ENCODE measurements around the gene ALKBH2.

ALKBH2 gene

GRCh38 chr12:109102491-109102890 lies 9.2 kb upstream of the ALKBH2 start:
- no peak overlapping the region for H4K8ac ChIP-seq (ENCODE audit: low read depth, low read length)
- H3K27ac ChIP-seq (ENCODE audit: low read depth, low read length), result no peak overlapping the region
- no peak overlapping the region for H3K9ac ChIP-seq (ENCODE audit: low read length)
- no peaks in the 10 kb centered on the region for H3K9me3 ChIP-seq (ENCODE audit: insufficient read depth, low read depth, low read length)
- peaks cover 3% of the 10 kb centered on the region for H3K79me1 ChIP-seq (ENCODE audit: low read length)
- no peaks in the 10 kb centered on the region for H3K4me1 ChIP-seq (ENCODE audit: control insufficient read depth in 1 of 2, insufficient read depth in 2 of 2, low read length in 2 of 2)
- H2BK5ac ChIP-seq (ENCODE audit: low read depth, low read length, poor library complexity), result no peak overlapping the region
- peaks cover 33 to 47% of the 10 kb centered on the region in 2 experiments for H3K36me3 ChIP-seq (ENCODE audit: control insufficient read depth in 1 of 2, insufficient read depth in 2 of 2, low read length in 2 of 2)
- no peak overlapping the region for H3K4me2 ChIP-seq (ENCODE audit: low read length)
- no peak for DNase-seq
- no peak overlapping the region for H3K14ac ChIP-seq (ENCODE audit: low read length)
- no peak overlapping the region for H4K91ac ChIP-seq (ENCODE audit: low read depth, low read length)
- WGBS (ENCODE audit: extremely low coverage, insufficient coverage, insufficient read length), result no CpG with 5 or more reads among the region's 3 CpGs
- no peak overlapping the region for H2BK120ac ChIP-seq (ENCODE audit: insufficient read depth, low read length, poor library complexity)
- no peak overlapping the region for H4K12ac ChIP-seq (ENCODE audit: low read depth, low read length)
- no peaks in the 10 kb centered on the region for H3K27me3 ChIP-seq (ENCODE audit: insufficient read depth, low read length)
- no peak overlapping the region for H3K4me3 ChIP-seq (ENCODE audit: low read depth, low read length)
- H2AFZ ChIP-seq (ENCODE audit: insufficient read depth, low read length, poor library complexity), result no peak overlapping the region
- H2BK12ac ChIP-seq (ENCODE audit: low read length), result no peak overlapping the region
- H3K79me2 ChIP-seq (ENCODE audit: control insufficient read depth, insufficient read depth, low read length, poor library complexity), result no peaks in the 10 kb centered on the region
- H2AK5ac ChIP-seq (ENCODE audit: low read length), result no peak overlapping the region
- no peak overlapping the region for H3K18ac ChIP-seq (ENCODE audit: low read length)
- H3K4ac ChIP-seq (ENCODE audit: low read depth, low read length), result no peak overlapping the region
- no peak overlapping the region for H3K23ac ChIP-seq (ENCODE audit: low read length)

GRCh38 chr12:109100741-109101140 lies 7.5 kb upstream of the ALKBH2 start:
- Histone ChIP-seq H3K79me2 (ENCODE audit: control insufficient read depth, insufficient read depth, low read length, poor library complexity) (no peaks in the 10 kb centered on the region), H4K12ac (ENCODE audit: low read depth, low read length) (no peak overlapping the region), H2AFZ (ENCODE audit: insufficient read depth, low read length, poor library complexity) (no peak overlapping the region), H3K18ac (ENCODE audit: low read length) (no peak overlapping the region), H3K36me3 (ENCODE audit: control insufficient read depth in 1 of 2, insufficient read depth in 2 of 2, low read length in 2 of 2) (peaks cover 25 to 37% of the 10 kb centered on the region in 2 experiments), H3K27ac (ENCODE audit: low read depth, low read length) (no peak overlapping the region), H3K4me1 (ENCODE audit: control insufficient read depth in 1 of 2, insufficient read depth in 2 of 2, low read length in 2 of 2) (peaks cover 0 to 3% of the 10 kb centered on the region in 2 experiments), H3K9ac (ENCODE audit: low read length) (no peak overlapping the region), H3K4ac (ENCODE audit: low read depth, low read length) (no peak overlapping the region), H2BK5ac (ENCODE audit: low read depth, low read length, poor library complexity) (no peak overlapping the region), H3K23ac (ENCODE audit: low read length) (no peak overlapping the region), H2BK120ac (ENCODE audit: insufficient read depth, low read length, poor library complexity) (no peak overlapping the region), H3K4me3 (ENCODE audit: low read depth, low read length) (no peak overlapping the region), H2AK5ac (ENCODE audit: low read length) (no peak overlapping the region), H3K14ac (ENCODE audit: low read length) (no peak overlapping the region), H3K9me3 (ENCODE audit: insufficient read depth, low read depth, low read length) (no peaks in the 10 kb centered on the region), H2BK12ac (ENCODE audit: low read length) (no peak overlapping the region), H3K4me2 (ENCODE audit: low read length) (no peak overlapping the region), H4K91ac (ENCODE audit: low read depth, low read length) (no peak overlapping the region), H4K8ac (ENCODE audit: low read depth, low read length) (no peak overlapping the region), H3K27me3 (ENCODE audit: insufficient read depth, low read length) (no peaks in the 10 kb centered on the region), H3K79me1 (ENCODE audit: low read length) (peaks cover 4% of the 10 kb centered on the region)
- no CpG with 5 or more reads among the region's 4 CpGs for WGBS (ENCODE audit: extremely low coverage, insufficient coverage, insufficient read length)
- DNase-seq, result no peak

GRCh38 chr12:109099431-109100020 lies 6.3 kb upstream of the ALKBH2 start:
- H3K4me3 ChIP-seq (ENCODE audit: low read depth, low read length), result no peak overlapping the region
- H3K9ac ChIP-seq (ENCODE audit: low read length), result no peak overlapping the region
- no CpG with 5 or more reads among the region's 12 CpGs for WGBS (ENCODE audit: extremely low coverage, insufficient coverage, insufficient read length)
- no peaks in the 10 kb centered on the region for H3K27me3 ChIP-seq (ENCODE audit: insufficient read depth, low read length)
- peaks cover 23 to 27% of the 10 kb centered on the region in 2 experiments for H3K36me3 ChIP-seq (ENCODE audit: control insufficient read depth in 1 of 2, insufficient read depth in 2 of 2, low read length in 2 of 2)
- no peak overlapping the region for H3K27ac ChIP-seq (ENCODE audit: low read depth, low read length)
- H3K23ac ChIP-seq (ENCODE audit: low read length), result no peak overlapping the region
- no peak overlapping the region for H2BK120ac ChIP-seq (ENCODE audit: insufficient read depth, low read length, poor library complexity)
- no peak overlapping the region for H4K91ac ChIP-seq (ENCODE audit: low read depth, low read length)
- no peak overlapping the region for H3K4me2 ChIP-seq (ENCODE audit: low read length)
- H4K12ac ChIP-seq (ENCODE audit: low read depth, low read length), result no peak overlapping the region
- H3K14ac ChIP-seq (ENCODE audit: low read length), result no peak overlapping the region
- peaks cover 4% of the 10 kb centered on the region for H3K79me1 ChIP-seq (ENCODE audit: low read length)
- H3K9me3 ChIP-seq (ENCODE audit: insufficient read depth, low read depth, low read length), result no peaks in the 10 kb centered on the region
- H2AK5ac ChIP-seq (ENCODE audit: low read length), result no peak overlapping the region
- H3K4ac ChIP-seq (ENCODE audit: low read depth, low read length), result no peak overlapping the region
- H3K79me2 ChIP-seq (ENCODE audit: control insufficient read depth, insufficient read depth, low read length, poor library complexity), result no peaks in the 10 kb centered on the region
- H4K8ac ChIP-seq (ENCODE audit: low read depth, low read length), result no peak overlapping the region
- H3K18ac ChIP-seq (ENCODE audit: low read length), result no peak overlapping the region
- DNase-seq, result no peak
- no peak overlapping the region for H2AFZ ChIP-seq (ENCODE audit: insufficient read depth, low read length, poor library complexity)
- H2BK12ac ChIP-seq (ENCODE audit: low read length), result no peak overlapping the region
- H3K4me1 ChIP-seq (ENCODE audit: control insufficient read depth in 1 of 2, insufficient read depth in 2 of 2, low read length in 2 of 2), result peaks cover 0 to 3% of the 10 kb centered on the region in 2 experiments
- H2BK5ac ChIP-seq (ENCODE audit: low read depth, low read length, poor library complexity), result no peak overlapping the region

- no peak for DNase-seq
- peaks cover 4% of the 10 kb centered on the region for H3K79me1 ChIP-seq (ENCODE audit: low read length)
- H3K79me2 ChIP-seq (ENCODE audit: control insufficient read depth, insufficient read depth, low read length, poor library complexity), result no peaks in the 10 kb centered on the region
- no peak overlapping the region for H3K27ac ChIP-seq (ENCODE audit: low read depth, low read length)
- peak overlapping the region; percentile 55 for H4K12ac ChIP-seq (ENCODE audit: low read depth, low read length)
- H3K18ac ChIP-seq (ENCODE audit: low read length), result no peak overlapping the region
- H3K4me2 ChIP-seq (ENCODE audit: low read length), result peak overlapping the region; percentile 69
- H2BK12ac ChIP-seq (ENCODE audit: low read length), result no peak overlapping the region
- H3K23ac ChIP-seq (ENCODE audit: low read length), result no peak overlapping the region
- H2BK120ac ChIP-seq (ENCODE audit: insufficient read depth, low read length, poor library complexity), result no peak overlapping the region
- WGBS (ENCODE audit: extremely low coverage, insufficient coverage, insufficient read length), result no CpG with 5 or more reads among the region's 8 CpGs
- H2AFZ ChIP-seq (ENCODE audit: insufficient read depth, low read length, poor library complexity), result peak overlapping the region; percentile 77
- no peak overlapping the region for H2BK5ac ChIP-seq (ENCODE audit: low read depth, low read length, poor library complexity)
- peak overlapping the region; percentile 20 for H4K91ac ChIP-seq (ENCODE audit: low read depth, low read length)
- peaks cover 0 to 3% of the 10 kb centered on the region in 2 experiments for H3K4me1 ChIP-seq (ENCODE audit: control insufficient read depth in 1 of 2, insufficient read depth in 2 of 2, low read length in 2 of 2)
- peak overlapping the region; percentile 48 for H3K14ac ChIP-seq (ENCODE audit: low read length)
- H3K36me3 ChIP-seq (ENCODE audit: control insufficient read depth in 1 of 2, insufficient read depth in 2 of 2, low read length in 2 of 2), result peaks cover 18 to 23% of the 10 kb centered on the region in 2 experiments
- H3K9me3 ChIP-seq (ENCODE audit: insufficient read depth, low read depth, low read length), result no peaks in the 10 kb centered on the region
- H3K9ac ChIP-seq (ENCODE audit: low read length), result peak overlapping the region; percentile 79
- H3K27me3 ChIP-seq (ENCODE audit: insufficient read depth, low read length), result no peaks in the 10 kb centered on the region
- peak overlapping the region; percentile 42 for H3K4ac ChIP-seq (ENCODE audit: low read depth, low read length)
- no peak overlapping the region for H2AK5ac ChIP-seq (ENCODE audit: low read length)
- H3K4me3 ChIP-seq (ENCODE audit: low read depth, low read length), result peak overlapping the region; percentile 78
- no peak overlapping the region for H4K8ac ChIP-seq (ENCODE audit: low read depth, low read length)
Measured at GRCh38 chr12:109098651-109099050, 5.4 kb upstream of the ALKBH2 start.

Data from trophoblast cell (in vitro differentiated cells and primary cell).